GM19351 (cell line): ENCODE measurements around the gene ZNRF4.
"Not testable (repeated sequence)": the region's sequence is repeated elsewhere in the genome, so short reads cannot be mapped to it uniquely, and the experiment has no call there.

Experiments
- ATAC-seq: cut with Tn5 transposase; IDR thresholded peaks from one replicate; pipeline ENCODE4 v1.9.1; 2021; ENCODE audit warnings: mild to moderate bottlenecking, moderate library complexity; ENCODE audit not compliant: unreplicated experiment

The ZNRF4 gene, protein sequence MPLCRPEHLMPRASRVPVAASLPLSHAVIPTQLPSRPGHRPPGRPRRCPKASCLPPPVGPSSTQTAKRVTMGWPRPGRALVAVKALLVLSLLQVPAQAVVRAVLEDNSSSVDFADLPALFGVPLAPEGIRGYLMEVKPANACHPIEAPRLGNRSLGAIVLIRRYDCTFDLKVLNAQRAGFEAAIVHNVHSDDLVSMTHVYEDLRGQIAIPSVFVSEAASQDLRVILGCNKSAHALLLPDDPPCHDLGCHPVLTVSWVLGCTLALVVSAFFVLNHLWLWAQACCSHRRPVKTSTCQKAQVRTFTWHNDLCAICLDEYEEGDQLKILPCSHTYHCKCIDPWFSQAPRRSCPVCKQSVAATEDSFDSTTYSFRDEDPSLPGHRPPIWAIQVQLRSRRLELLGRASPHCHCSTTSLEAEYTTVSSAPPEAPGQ

DNA sequence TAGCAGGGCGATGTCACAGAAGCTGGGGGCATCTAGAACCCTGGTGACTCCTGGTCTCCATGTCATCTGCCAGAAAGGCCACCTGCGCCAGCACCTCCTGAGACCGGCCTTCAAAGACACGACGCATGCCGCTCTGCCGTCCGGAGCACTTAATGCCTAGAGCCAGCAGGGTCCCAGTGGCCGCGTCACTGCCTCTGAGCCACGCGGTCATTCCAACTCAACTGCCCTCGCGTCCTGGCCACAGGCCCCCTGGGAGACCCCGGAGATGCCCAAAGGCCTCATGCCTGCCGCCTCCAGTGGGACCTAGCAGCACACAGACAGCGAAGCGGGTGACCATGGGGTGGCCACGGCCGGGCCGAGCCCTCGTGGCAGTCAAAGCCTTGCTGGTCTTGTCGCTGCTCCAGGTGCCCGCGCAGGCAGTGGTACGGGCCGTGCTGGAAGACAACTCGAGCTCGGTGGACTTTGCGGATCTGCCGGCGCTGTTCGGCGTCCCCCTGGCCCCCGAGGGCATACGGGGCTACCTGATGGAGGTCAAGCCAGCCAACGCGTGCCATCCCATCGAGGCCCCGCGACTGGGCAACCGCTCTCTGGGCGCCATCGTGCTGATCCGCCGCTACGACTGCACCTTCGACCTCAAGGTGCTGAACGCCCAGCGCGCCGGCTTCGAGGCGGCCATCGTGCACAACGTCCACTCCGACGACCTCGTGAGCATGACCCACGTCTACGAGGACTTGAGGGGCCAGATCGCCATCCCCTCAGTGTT is at the start of gene ZNRF4:
ZNRF4 (plus strand) TSS at position 51 of the 763 bp plus-strand sequence; CDS start at position 126, 75 bp downstream.
- ATAC-seq = no peak

DNA sequence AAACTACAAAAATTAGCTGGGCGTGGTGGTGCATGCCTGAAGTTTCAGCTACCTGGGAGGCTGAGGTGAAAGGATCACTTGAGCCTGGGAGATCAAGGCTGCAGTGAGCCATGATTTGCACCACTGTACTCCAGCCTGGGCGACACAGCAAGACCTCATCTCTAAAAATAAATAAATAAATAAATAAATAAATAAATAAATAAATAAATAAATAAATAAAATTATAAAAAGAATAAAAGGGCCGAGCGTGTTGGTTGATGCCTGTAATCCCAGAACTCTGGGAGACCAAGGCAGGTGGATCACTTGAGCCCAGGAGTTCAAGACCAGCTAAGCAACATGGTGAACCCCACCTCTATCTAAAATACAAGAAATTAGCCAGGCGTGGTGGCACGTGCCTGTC is 49.0 kb upstream of the ZNRF4 start:
- not testable (repeated sequence) for ATAC-seq

DNA sequence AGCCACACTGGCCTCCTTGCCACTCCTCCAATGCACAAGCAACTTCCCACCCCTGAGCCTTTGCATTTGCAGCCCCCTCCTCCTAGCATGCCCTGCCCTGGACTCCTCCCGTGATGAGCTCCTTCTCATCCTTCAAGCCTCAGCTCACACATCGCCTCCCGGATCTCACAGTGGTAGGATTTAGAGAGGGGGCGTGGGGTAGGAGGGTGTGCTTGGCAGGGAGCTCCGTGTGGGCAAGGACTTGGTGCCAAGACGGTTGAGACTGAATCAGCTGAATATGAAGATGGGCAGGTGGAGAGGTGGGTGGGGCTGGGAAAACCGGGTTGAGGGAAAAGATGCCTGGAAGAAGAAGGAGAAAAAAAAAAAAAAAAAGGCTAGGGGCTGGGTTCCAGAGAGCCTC is 48.4 kb upstream of the ZNRF4 start:
- ATAC-seq = no peak

DNA sequence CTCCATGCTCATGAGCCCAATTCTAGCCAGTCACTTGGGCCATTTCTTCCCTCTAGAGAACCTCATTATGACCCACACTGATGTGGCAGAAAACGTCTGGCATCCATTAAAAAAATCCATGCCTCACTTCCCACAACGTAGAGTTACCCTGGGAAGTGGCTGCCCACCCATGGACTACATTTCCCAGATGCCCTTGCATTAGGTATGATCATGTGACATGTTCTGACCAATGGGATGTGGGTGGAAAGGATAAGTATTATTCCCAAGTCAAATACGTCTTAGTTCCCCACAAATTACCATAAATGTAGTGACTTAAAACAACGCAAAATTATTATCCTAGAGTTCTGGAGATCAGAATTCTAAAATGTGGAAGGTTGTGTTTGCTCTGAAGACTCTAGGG is 47.9 kb upstream of the ZNRF4 start:
- ATAC-seq = no peak

DNA sequence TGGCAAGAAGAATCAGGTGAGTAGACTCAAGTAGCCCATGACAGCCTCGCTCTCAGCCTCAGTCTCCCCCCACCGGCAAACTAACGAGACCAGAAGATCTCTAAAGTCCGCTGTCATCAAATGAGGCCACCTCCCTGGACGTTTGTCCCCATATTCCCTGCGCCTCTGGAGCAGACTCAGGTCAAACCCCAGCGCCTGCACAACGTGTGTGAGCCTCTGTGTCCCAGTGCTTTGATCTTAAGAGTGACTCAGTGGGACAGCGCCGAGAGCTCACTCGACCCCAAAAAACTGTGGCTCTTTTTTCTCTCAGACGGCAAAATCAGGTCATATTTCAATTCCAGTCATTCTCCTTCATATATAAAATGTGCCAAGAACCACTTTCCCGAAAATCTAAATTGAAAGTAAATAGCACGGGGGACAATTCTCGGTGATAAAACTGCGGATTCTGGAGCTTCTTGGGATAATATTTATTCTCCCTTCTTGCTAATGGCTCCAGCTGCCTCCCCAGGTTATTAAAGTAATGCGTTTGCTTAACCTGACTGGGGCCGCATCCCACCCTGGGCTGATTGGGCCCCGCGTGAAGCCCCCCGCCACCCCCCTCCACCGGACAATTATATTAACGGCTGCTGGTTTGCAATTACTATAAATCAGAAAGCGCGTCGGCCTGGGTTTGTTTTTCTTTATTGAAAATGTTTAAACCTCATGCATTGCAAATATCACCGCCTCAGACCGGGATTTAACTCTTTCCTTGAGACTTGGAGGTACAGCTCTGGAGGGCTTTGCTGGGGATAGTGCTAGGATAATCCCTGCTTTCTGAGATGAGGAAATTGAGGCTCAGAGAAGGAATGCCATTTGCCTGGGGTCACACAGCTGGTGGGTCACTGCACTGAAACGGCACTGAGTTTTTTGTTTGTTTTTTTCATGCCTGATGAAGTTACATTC is 37.5 kb upstream of the ZNRF4 start:
- no peak for ATAC-seq

DNA sequence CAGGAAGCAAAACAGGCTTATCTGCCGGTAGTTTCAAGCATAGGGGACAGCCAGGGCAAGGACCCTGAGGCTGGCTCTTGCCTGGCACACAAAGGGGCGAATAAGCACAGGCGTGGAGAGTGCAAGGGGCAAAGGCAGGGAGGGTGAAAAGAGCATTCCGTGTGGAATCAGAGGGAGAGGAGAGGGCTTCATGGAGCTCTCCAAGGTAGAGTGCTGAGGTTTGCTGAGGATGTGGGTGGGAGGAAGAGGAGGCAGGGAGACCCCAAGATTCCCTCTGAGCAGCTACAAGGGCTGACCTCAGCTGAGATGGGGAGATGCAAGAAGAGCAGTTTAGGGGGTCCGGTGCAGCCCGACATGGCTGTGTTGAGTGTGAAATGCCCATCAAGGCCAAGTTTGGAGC is 36.5 kb upstream of the ZNRF4 start:
- no peak for ATAC-seq

DNA sequence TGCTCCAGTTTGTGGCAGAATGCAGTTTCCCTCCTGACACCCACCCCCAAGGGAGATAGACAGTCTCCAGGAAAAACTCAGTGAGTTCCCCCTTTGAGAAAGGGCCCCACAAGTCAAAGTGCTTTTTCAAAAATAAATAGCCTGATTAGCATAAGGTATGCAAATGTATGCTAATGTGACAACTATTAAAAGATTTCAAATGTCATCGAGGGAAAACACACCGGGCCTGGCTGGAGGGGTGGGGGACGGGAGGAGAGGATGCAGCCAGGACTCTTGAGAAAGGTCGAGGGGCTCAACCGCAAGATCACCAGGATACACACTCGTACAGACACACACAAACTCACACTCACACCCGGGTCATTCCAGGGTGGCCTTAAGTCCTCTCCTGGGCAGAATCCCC is 34.3 kb upstream of the ZNRF4 start:
- no peak for ATAC-seq

DNA sequence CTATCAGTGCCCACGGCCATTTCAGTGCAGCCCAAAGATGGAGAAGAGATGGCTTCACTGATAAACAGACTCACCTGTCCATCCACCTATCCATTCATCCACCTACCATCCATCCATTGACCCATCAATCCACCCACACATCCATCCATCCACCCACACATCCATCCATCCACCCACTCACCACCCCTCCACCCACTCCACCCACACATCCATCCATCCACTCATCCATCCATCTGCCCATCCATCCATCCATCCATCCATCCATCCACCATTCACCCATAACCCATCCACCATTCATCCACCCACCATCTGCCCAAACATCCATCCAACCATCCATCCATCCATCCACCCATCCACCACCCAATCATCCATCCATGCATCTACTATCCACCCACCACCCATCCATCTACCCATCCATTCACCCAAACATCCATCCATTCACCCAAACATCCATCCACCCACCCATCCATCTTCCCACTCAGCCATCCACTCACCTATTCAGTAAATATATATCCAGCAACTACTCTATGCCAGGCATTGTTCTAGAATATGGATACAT is 31.6 kb upstream of the ZNRF4 start:
- ATAC-seq = no peak

DNA sequence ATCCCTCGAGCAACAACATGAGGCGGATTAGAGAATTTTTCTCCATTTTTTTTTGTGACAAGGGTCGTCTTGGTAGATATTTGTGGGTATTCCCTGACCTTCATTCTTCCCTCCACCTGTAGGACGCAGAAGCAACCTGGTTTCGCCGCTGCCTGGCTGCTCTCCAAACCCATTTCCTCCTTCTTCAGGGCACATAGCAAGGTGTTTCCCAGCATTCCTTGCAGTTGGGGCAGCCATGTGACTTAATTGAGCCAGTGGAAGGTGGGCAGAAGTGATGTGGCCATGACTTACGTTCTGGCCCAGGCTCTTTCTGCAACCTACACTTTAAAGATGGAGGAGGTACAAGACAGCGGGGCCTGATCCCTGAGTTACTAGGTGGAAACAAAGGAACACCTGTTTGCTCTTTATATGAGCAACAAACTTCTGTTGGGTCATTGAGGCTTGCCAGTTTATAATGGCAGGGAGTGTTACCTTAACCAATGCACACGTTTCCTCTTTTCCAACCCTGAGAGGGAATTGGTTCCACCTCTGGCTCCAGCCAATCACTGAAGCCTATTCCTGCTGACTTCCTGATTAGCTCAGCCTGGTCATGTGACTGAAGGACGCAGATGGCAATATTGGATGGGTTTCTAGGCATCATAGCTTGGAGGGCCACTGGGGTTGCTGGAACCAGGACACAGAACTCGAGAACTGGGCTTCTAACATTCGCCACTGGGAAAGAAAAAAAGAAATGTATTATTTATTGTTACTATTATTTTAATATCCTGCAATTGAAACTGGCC is 30.8 kb upstream of the ZNRF4 start:
- no peak for ATAC-seq

DNA sequence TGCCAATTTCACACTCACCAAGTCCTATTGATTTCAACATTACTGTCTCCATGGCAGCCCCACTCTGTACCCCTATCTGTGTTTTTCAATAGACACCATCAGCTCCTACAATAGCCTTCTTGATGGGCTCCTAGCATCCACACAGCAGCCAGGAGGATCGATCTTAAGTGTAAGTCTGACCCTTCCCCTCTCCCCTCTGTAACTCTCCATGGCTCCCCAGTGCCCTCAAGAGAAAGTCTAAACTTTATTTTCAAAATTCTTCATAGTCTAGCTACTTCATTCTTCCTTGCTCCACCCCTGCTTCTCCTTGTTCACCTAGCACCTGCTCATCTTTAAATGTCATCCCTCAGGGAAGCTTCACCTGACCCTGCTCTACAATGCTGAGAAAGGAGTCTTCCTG is 30.0 kb upstream of the ZNRF4 start:
- no peak for ATAC-seq

DNA sequence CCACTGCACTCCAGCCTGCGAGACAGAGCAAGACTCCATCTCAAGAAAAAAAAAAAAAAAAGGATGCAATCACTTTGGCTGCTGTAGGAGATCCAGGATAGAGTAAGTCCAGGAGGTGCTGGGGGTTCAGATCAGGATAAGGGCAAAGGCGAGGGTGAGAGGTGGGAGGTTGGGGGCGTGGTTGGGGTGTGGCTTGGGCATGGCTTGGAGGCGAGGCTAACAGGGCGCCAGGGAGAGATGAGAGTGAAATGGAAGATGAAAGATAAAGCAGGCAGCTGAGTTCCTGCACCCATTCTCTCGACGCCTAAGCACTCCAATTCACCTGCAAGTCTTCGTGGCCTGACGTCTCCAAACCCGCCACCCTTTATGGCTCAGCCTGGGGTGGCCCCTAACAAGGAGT is 25.0 kb upstream of the ZNRF4 start:
- no peak for ATAC-seq

DNA sequence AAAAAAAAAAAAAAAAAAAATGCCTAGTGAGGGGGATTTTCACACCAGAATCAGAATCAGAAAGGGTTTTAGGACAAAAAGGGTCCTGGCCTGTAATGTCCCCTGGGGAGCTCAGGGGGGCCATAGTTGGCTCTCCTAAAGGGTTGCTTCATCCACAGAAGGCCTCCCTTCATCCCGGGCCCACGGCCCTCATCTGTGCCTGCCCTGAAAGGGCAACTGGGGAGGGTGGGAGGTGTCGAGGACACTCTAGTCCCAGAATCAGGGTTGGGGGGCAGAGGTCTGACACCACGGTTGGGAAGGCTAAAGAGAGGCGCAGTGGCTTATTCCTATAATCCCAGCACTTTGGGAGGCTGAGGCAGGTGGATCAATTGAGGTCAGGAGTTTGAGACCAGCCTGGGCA is 22.5 kb upstream of the ZNRF4 start:
- ATAC-seq = no peak

DNA sequence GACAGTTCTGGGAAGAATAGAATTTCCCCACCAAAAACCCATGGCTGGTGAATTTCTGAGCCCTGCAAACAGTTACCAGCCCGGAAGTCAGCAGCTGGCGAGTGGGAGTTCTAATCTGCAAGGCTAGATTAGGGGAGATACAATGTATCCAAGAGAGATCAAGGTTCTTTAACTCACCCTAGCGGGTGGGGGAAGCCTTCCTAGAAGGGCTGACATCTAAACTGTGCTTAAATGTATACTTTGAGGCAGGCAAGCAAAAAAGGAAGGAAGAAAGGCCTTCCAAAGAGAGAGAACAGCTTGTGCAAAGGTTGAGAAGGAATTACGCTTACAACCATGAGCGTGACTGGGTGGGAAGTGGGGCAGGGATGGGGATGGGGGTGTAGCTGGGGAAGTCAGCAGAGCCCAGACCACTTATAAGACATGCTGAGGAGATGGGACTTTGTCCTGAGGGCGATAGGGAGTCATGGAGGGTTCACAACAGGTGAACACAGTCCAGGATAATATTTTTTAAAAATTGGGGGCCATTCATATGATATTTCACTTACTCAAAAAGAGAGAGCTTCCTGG is 20.8 kb upstream of the ZNRF4 start:
- no peak for ATAC-seq

DNA sequence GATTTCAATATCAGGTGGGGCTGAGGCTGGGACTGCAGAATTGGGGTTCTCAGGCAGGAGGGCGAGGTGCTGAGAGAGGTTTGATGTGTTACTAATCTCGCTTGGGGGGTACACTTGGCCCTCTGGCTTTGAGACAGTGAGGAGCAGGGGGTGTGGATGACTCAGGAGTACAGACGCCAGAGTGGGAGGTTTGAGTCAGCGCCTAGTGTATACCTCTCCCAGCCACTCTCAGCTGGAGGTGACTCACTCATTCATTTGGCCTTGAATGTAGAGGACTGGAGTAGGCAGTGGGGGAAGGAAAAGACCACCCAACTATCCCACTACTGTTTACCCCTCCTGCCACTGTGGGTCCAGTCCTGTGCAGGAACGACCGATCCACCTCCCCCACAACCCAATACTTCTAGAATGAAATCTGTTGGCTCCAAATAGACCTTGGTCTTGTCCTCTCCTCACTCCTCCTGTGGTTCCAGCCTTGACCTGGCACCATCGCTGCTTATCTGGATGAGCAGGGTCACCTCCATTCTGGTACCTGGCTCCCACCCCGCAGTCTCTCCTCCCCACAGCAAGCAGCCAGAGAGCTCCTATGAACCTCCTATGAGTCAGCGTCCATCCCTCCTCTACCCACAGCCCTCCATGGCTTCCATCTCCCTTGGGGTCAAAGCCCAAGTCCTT is 20.1 kb upstream of the ZNRF4 start:
- ATAC-seq = no peak

DNA sequence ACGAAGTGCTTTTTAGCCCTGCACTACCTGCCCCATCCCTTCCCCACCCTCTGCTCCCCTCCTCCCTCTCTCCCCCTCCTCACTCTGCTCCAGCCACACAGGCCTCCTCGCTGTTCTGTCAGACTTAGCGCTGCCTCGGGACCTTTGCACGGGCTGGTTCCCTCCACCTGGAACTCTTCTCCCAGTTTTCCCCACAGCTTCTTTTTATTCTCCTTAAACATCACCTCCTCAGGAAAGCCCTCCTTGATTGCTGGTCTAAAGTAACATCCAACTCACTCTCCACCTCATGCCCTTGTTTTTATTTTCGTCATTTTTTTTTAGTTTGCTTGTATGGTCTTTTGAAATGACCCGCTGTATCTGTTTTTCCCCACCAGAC is 19.6 kb upstream of the ZNRF4 start:
- no peak for ATAC-seq

DNA sequence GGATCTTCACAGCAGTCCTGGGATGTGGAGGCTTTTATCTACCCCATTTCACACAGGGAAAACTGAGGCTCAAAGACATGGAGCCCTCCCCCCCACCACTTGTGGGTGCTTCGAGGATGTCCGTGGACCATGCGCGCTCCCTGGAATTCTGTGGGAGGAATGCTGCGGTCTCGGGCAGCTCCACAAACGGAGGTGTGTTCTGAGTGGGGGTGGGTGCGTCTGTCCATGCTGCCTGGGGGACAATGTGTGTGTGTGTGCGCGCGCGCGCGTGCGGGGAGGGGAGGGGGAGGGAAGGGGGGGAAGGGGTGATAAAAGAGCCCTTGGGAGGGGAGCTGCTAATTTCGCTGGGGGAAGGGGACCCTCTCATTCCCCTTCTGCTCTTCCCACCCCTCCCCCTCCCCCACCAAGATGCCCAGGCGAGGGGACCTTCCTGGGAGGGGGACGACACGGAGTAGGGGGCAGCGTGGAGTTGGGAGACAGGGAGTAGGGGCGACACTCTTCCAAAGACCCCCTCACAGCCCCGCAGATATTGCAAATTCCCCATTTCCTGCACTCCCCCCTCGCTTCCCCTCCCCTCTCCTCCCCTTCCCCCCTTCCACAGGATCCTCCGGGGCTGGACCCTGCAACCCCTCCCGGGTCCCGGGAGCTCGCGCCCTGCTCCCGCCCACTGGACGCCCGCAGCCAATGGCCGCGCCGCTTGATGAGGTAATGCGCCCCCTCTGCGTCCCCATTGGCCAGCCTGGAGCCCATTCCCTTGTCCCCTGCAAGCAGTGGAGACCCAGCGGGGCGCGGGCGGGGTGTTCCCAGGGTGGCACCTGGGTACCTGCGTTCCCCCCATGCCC is 18.9 kb upstream of the ZNRF4 start:
- no peak for ATAC-seq

DNA sequence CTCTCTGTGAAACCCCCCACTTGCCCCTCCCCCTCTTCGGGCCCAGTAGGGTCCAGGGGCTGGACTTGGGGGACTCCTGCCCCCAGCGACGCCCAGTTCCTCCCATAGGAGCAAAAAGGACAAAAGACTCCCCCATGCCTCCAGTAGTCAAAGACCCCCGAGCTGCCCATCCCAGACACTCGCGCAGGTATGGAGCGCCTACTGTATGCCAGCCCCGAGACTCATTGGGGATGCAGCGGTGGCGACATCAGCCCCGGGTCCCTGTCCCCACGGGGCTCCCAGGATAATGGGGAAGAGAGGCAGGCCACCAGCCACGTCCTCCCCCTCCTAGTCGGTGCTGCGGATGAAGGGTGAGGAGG is 18.3 kb upstream of the ZNRF4 start:
- ATAC-seq = no peak

DNA sequence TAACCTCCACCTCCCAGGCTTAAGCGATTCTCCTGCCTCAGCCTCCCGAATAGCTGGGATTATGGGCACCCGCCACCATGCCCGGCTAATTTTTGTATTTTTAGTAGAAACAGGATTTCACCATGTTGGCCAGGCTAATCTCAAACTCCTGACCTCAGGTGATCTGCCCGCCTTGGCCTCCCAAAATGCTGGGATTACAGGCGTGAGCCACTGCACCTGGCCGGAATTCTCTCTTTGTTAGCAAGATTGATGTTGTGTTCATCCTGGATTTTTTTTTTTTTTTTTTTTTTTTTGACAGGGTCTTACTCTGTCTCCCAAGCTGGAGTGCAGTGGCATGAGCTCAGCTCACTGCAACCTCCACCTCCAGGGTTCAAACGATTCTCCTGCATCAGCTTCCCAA is 16.5 kb upstream of the ZNRF4 start:
- ATAC-seq = not testable (repeated sequence)
